Tibial nerve (tissue), 4 donors: ENCODE results near the gene RASA1. TPM values are rescaled to one million over a fixed set of nuclear protein-coding genes. Genes with fewer than 3 reads are reported as not detected.

ENCODE experiments used
- DNase-seq, 2 donors: peaks; one replicate each; pipeline ENCODE4 v3.0.0-alpha.2; 2019; ENCODE audit warnings: low spot score in 2 of 2
- H3K27ac ChIP-seq, 4 donors: fragments of 200-600 bp; sonication (generic) in 3 of 4; one replicate each; pipeline ENCODE4 v1.5.1; 2017 to 2019; ENCODE audit warnings: mild to moderate bottlenecking in 1 of 4
- H3K27me3 ChIP-seq, 2 donors: fragments of 200-600 bp; sonication (generic) in 1 of 2; one replicate each; pipeline versions ENCODE4 v1.5.1 to v1.6.0; 2017 to 2019
- H3K36me3 ChIP-seq, 3 donors: fragments of 200-600 bp; sonication (generic); one replicate each; pipeline ENCODE4 v1.5.1; 2018 to 2019
- H3K4me1 ChIP-seq, 4 donors: fragments of 200-600 bp; sonication (generic) in 3 of 4; one replicate each; pipeline ENCODE4 v1.5.1; 2017 to 2019
- H3K4me3 ChIP-seq, 4 donors: fragments of 200-600 bp; sonication (generic) in 3 of 4; one replicate each; pipeline ENCODE4 v1.5.1; 2017 to 2019; ENCODE audit warnings: mild to moderate bottlenecking in 1 of 4, moderate library complexity in 1 of 4
- H3K9me3 ChIP-seq, 4 donors: fragments of 200-600 bp; sonication (generic) in 3 of 4; one replicate each; pipeline ENCODE4 v1.5.1; 2017 to 2019
- EP300 ChIP-seq, 2 donors: sonication (generic); formaldehyde crosslinking; IDR thresholded peaks; one replicate each; pipeline ENCODE4 v1.6.1; 2017; ENCODE audit warnings: antibody characterized with exemption in 2 of 2, mild to moderate bottlenecking in 1 of 2
- POLR2A ChIP-seq, 2 donors: fragments of 450-650 bp; IDR thresholded peaks; one replicate each; pipeline ENCODE4 v1.6.1; 2017; ENCODE audit warnings: antibody characterized with exemption in 2 of 2, mild to moderate bottlenecking in 2 of 2, moderate library complexity in 2 of 2
- WGBS, 2 donors: methylation state at CpG; one replicate each; pipeline ENCODE4 v1.1.5; 2018; 5-methylcytosine and 5-hydroxymethylcytosine counted together
- small RNA-seq: library from RNA; depleted of rRNA; stranded (forward); fragments of <200 nt; gene quantifications from one replicate; pipeline ENCODE3, GENCODE V24; 2016
- total RNA-seq, 4 donors: library from RNA; depleted of rRNA; stranded (reverse); fragments of >200 nt; gene quantifications; one replicate each; pipeline ENCODE4 v1.1.0, GENCODE V29; 2016
- TF ChIP-seq, protein P1 (sequence below), 5 experiments: fragments of 200-600 bp in 3 of 5; fragments of 450-650 bp in 2 of 5; sonication (generic) in 3 of 5; IDR thresholded peaks; one replicate each; pipeline ENCODE4 v1.5.1; 2016 to 2019; ENCODE audit warnings: antibody characterized with exemption in 5 of 5, mild to moderate bottlenecking in 3 of 5, moderate library complexity in 2 of 5

Gene RASA1
- total RNA-seq, 4 donors from 2014 or later, result 26.9 to 40.6 (median 33.7) TPM

DNA sequence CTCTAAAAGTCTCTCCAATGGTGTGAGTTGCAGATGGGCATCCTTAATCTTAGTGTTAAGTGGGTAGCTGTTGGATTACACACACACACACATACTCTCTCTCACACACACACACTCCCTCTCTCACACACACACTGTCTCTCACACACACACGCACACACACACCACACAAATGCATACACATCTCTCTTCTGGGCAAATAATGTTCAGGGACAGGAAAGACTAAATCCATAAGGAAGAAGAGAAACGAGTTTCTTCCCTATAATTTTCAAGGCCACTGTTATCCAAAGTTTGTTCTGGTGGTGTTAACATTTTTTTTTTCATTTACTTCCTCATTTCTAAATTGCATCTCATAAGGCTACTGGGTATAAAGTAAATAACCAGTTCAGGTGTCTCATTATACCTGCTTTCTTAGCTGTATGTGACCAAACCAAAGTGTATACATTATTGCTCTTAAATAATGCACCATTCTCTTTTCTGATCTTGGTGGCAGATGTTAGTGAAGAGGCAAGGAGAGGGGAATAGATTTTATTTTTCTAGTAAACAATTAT, 167.5 kb downstream of the RASA1 start:
- Histone ChIP-seq H3K27me3 (no peaks in the 10 kb centered on the region), H3K36me3 (no peaks in the 10 kb centered on the region), H3K4me1 (no peaks in the 10 kb centered on the region), H3K9me3 (peaks cover 0 to 7% (median 2%) of the 10 kb centered on the region in 4 donors), H3K27ac (no peak overlapping the region), H3K4me3 (no peak overlapping the region)
- no peak for DNase-seq
- no peak for TF ChIP-seq EP300 (IDR thresholded peaks at IDR 0.05)
- TF ChIP-seq, protein P1, sequence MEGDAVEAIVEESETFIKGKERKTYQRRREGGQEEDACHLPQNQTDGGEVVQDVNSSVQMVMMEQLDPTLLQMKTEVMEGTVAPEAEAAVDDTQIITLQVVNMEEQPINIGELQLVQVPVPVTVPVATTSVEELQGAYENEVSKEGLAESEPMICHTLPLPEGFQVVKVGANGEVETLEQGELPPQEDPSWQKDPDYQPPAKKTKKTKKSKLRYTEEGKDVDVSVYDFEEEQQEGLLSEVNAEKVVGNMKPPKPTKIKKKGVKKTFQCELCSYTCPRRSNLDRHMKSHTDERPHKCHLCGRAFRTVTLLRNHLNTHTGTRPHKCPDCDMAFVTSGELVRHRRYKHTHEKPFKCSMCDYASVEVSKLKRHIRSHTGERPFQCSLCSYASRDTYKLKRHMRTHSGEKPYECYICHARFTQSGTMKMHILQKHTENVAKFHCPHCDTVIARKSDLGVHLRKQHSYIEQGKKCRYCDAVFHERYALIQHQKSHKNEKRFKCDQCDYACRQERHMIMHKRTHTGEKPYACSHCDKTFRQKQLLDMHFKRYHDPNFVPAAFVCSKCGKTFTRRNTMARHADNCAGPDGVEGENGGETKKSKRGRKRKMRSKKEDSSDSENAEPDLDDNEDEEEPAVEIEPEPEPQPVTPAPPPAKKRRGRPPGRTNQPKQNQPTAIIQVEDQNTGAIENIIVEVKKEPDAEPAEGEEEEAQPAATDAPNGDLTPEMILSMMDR (IDR thresholded peaks at IDR 0.05), result no peak
- no peak for TF ChIP-seq POLR2A (IDR thresholded peaks at IDR 0.05)
- 76 to 85% methylated on average over 2 of the region's 2 CpGs for WGBS, 2 donors

DNA sequence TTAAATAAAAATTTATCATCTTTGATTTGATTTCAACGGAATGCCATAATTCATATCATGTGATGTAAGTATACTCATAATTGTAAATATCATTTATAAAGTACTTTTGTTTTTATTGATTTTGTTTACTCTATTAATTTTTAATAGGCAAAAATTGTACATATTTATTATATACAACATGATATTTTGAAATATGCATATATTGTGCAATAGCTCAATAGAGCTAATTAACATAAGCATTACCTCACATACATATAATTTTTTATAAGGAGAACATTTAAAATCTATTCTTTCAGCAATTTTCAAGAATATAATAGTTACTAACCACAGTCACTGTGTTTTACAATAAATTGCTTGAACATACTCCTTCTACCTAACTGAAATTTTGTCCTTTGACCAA, 170.0 kb downstream of the RASA1 start:
- 85 to 86% methylated on average over 1 of the region's 1 CpG for WGBS, 2 donors
- no peak for DNase-seq
- TF ChIP-seq POLR2A (IDR thresholded peaks at IDR 0.05), result no peak
- TF ChIP-seq, protein P1 (IDR thresholded peaks at IDR 0.05), result no peak
- no peak for TF ChIP-seq EP300 (IDR thresholded peaks at IDR 0.05)
- H3K36me3 ChIP-seq, result no peaks in the 10 kb centered on the region
- H3K4me3 ChIP-seq, result no peak overlapping the region
- H3K27ac ChIP-seq, result no peak overlapping the region
- H3K4me1 ChIP-seq, result no peaks in the 10 kb centered on the region
- peaks cover 0 to 7% (median 2%) of the 10 kb centered on the region in 4 donors for H3K9me3 ChIP-seq
- no peaks in the 10 kb centered on the region for H3K27me3 ChIP-seq

DNA sequence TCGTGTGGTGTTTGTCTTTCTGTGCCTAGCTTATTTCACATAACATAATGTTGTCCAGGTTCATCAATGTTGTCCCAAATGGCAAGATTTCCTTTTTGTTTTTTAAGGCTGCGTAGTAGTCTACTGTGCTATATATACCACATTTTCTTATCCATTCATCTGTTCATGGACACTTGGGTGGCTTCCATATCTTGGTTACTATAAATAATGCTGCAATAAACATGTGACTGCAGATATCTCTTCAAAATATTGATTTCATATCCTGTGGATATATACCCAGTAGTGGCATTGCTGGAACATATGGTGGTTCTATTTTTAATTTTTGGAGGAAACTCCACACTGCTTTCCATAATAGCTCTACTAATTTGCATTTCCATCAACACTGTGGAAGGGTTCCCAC, 170.5 kb downstream of the RASA1 start:
- H3K4me3 ChIP-seq, result no peak overlapping the region
- H3K27me3 ChIP-seq, result no peaks in the 10 kb centered on the region
- no peak for DNase-seq
- no peaks in the 10 kb centered on the region for H3K4me1 ChIP-seq
- no peak for TF ChIP-seq POLR2A (IDR thresholded peaks at IDR 0.05)
- TF ChIP-seq, protein P1 (IDR thresholded peaks at IDR 0.05), result no peak
- no peak for TF ChIP-seq EP300 (IDR thresholded peaks at IDR 0.05)
- no peaks in the 10 kb centered on the region for H3K36me3 ChIP-seq
- 80 to 87% methylated on average over 2 of the region's 2 CpGs for WGBS, 2 donors
- H3K27ac ChIP-seq, result no peak overlapping the region
- peaks cover 0 to 7% (median 2%) of the 10 kb centered on the region in 4 donors for H3K9me3 ChIP-seq

Small RNA genes lying within 50 kb of the gene (small RNA-seq; reads per million reads assigned to genes)
- gene RN7SL629P, result not detected
- gene RNU6-606P, result not detected
- not detected for gene RNU6-727P

Other genes starting within 250 kb of the RASA1 start
- 100 to 1,000 TPM; 116 to 183 (median 158) TPM for gene CCNH, start 145.0 kb downstream of the RASA1 start, total RNA-seq